Mesenchymal stem cell (in vitro differentiated cells and primary cell): ENCODE data around the gene ITM2B.

Experiments
- DNase-seq: peaks from one replicate; pipeline ENCODE4 v3.0.0-alpha.2; 2013
- H2AFZ ChIP-seq: one replicate; pipeline ENCODE4 v1.6.1; 2013; ENCODE audit warnings: low read depth, mild to moderate bottlenecking, control low read depth, inconsistent platforms, low read length, moderate library complexity
- H2AK5ac ChIP-seq: 2 replicates; pipeline ENCODE4 v1.6.1; 2013; ENCODE audit warnings: low read length, moderate library complexity, mild to moderate bottlenecking, inconsistent platforms; ENCODE audit not compliant: severe bottlenecking
- H2BK120ac ChIP-seq: one replicate; pipeline ENCODE4 v1.6.1; 2013; ENCODE audit warnings: low read depth, mild to moderate bottlenecking, inconsistent platforms, low read length, moderate library complexity
- H2BK12ac ChIP-seq, 2 experiments: one replicate each; pipeline ENCODE4 v1.6.1; 2013; ENCODE audit warnings: inconsistent platforms in 2 of 2, low read length in 2 of 2, mild to moderate bottlenecking in 2 of 2, moderate library complexity in 2 of 2, control low read depth in 1 of 2
- H2BK15ac ChIP-seq: one replicate; pipeline ENCODE4 v1.6.1; 2013; ENCODE audit warnings: mild to moderate bottlenecking, low read depth, inconsistent platforms; ENCODE audit not compliant: poor library complexity, severe bottlenecking
- H2BK5ac ChIP-seq: 2 replicates; pipeline ENCODE4 v1.6.1; 2013; ENCODE audit warnings: low read depth, mild to moderate bottlenecking, low read length, control low read depth, inconsistent platforms; ENCODE audit not compliant: poor library complexity, severe bottlenecking
- H3K14ac ChIP-seq, 2 experiments: one replicate each; pipeline ENCODE4 v1.6.1; 2013; ENCODE audit warnings: inconsistent platforms in 2 of 2, low read length in 2 of 2, control low read depth in 1 of 2, mild to moderate bottlenecking in 1 of 2, moderate library complexity in 1 of 2
- H3K18ac ChIP-seq, 2 experiments: one replicate each; pipeline ENCODE4 v1.6.1; 2013; ENCODE audit warnings: inconsistent platforms in 2 of 2, low read length in 2 of 2, control low read depth in 1 of 2, low read depth in 1 of 2, mild to moderate bottlenecking in 1 of 2
- H3K23ac ChIP-seq, 2 experiments: one replicate each; pipeline ENCODE4 v1.6.1; 2013; ENCODE audit warnings: inconsistent platforms in 2 of 2, low read length in 2 of 2, mild to moderate bottlenecking in 2 of 2, moderate library complexity in 2 of 2, control low read depth in 1 of 2
- H3K27ac ChIP-seq: 2 replicates; pipeline ENCODE4 v1.5.1; 2013; ENCODE audit warnings: mild to moderate bottlenecking, moderate library complexity, low read length, control low read depth, inconsistent platforms; ENCODE audit not compliant: poor library complexity, severe bottlenecking
- H3K27me3 ChIP-seq, 2 experiments: 2 replicates each; pipeline versions ENCODE4 v1.6.1 to v1.7.0; 2013; ENCODE audit warnings: low read length in 2 of 2, mild to moderate bottlenecking in 2 of 2, moderate library complexity in 2 of 2, control low read depth in 1 of 2, inconsistent platforms in 1 of 2; ENCODE audit not compliant: control insufficient read depth in 1 of 2, insufficient read depth in 1 of 2
- H3K36me3 ChIP-seq, 2 experiments: 2 replicates each; pipeline versions ENCODE4 v1.6.1 to v1.7.0; 2013; ENCODE audit warnings: low read length in 2 of 2, control low read depth in 1 of 2, inconsistent platforms in 1 of 2, low read depth in 1 of 2, mild to moderate bottlenecking in 1 of 2; ENCODE audit not compliant: insufficient read depth in 2 of 2, control insufficient read depth in 1 of 2
- H3K4ac ChIP-seq, 2 experiments: one replicate each; pipeline ENCODE4 v1.6.1; 2013; ENCODE audit warnings: inconsistent platforms in 2 of 2, low read length in 2 of 2, mild to moderate bottlenecking in 2 of 2, moderate library complexity in 2 of 2, control low read depth in 1 of 2, low read depth in 1 of 2
- H3K4me1 ChIP-seq: 2 replicates; pipeline ENCODE4 v1.6.1; 2013; ENCODE audit warnings: low read depth, low read length, control low read depth; ENCODE audit not compliant: control insufficient read depth, insufficient read depth
- H3K4me2 ChIP-seq: 2 replicates; pipeline ENCODE4 v1.6.1; 2013; ENCODE audit warnings: low read length, mild to moderate bottlenecking, inconsistent platforms; ENCODE audit not compliant: poor library complexity, severe bottlenecking
- H3K4me3 ChIP-seq, 2 experiments: 2 replicates each; pipeline versions ENCODE4 v1.5.1 to v1.7.0; 2013; ENCODE audit warnings: low read length in 2 of 2, mild to moderate bottlenecking in 2 of 2, control low read depth in 1 of 2, low read depth in 1 of 2; ENCODE audit not compliant: insufficient read depth in 1 of 2
- H3K79me1 ChIP-seq: replicated peaks from 2 replicates; pipeline ENCODE4 v1.6.1; 2013; ENCODE audit warnings: mild to moderate bottlenecking, control low read depth, low read length, inconsistent platforms; ENCODE audit not compliant: poor library complexity, severe bottlenecking
- H3K9ac ChIP-seq: 2 replicates; pipeline ENCODE4 v1.7.0; 2013; ENCODE audit warnings: mild to moderate bottlenecking, low read length, moderate library complexity
- H3K9me3 ChIP-seq: 2 replicates; pipeline ENCODE4 v1.7.0; 2013; ENCODE audit warnings: mild to moderate bottlenecking, low read length; ENCODE audit not compliant: control insufficient read depth
- H4K8ac ChIP-seq: one replicate; pipeline ENCODE4 v1.6.1; 2013; ENCODE audit warnings: inconsistent platforms, mild to moderate bottlenecking, low read length, moderate library complexity
- H4K91ac ChIP-seq: one replicate; pipeline ENCODE4 v1.6.1; 2013; ENCODE audit warnings: mild to moderate bottlenecking, low read length, inconsistent platforms
- WGBS: methylation state at CpG from one replicate; pipeline ENCODE4 v1.1.7; 2013; ENCODE audit warnings: mixed read lengths; 5-methylcytosine and 5-hydroxymethylcytosine counted together

ITM2B gene

GRCh38 chr13:48224701-48225100, 8.3 kb upstream of the ITM2B start:
- no peak overlapping the region for H4K8ac ChIP-seq
- H2BK5ac ChIP-seq = no peak overlapping the region
- no peak overlapping the region for H3K4me2 ChIP-seq

GRCh38 chr13:48230541-48230940, 2.5 kb upstream of the ITM2B start:
- Histone ChIP-seq H2BK120ac (no peak overlapping the region), H3K14ac (no peak overlapping the region), H4K91ac (no peak overlapping the region), H3K9me3 (no peaks in the 10 kb centered on the region), H4K8ac (no peak overlapping the region), H3K36me3 (peaks cover 0 to under 1% of the 10 kb centered on the region in 2 experiments), H3K4me1 (peaks cover 7% of the 10 kb centered on the region), H3K27me3 (no peaks in the 10 kb centered on the region), H3K4me2 (no peak overlapping the region), H3K79me1 (peaks cover 4% of the 10 kb centered on the region), H2AFZ (no peak overlapping the region), H2BK12ac (no peak overlapping the region), H2AK5ac (no peak overlapping the region), H2BK5ac (no peak overlapping the region), H3K18ac (no peak overlapping the region), H3K4me3 (no peak overlapping the region), H2BK15ac (no peak overlapping the region), H3K9ac (peak overlapping the region; percentile 98), H3K27ac (peak overlapping the region; percentile 73), H3K23ac (no peak overlapping the region), H3K4ac (no peak overlapping the region)
- 88% methylated on average over 1 of the region's 2 CpGs for WGBS
- DNase-seq = no peak

More at GRCh38 chr13:48224701-48225100, 8.3 kb upstream of the ITM2B start:
- no peak overlapping the region for H4K91ac ChIP-seq
- H2BK15ac ChIP-seq = no peak overlapping the region
- no peak for DNase-seq
- H3K4me3 ChIP-seq = no peak overlapping the region
- H3K14ac ChIP-seq = no peak overlapping the region
- no peak overlapping the region for H2BK120ac ChIP-seq
- H3K4me1 ChIP-seq = peaks cover 2% of the 10 kb centered on the region
- no peak overlapping the region for H3K18ac ChIP-seq
- H3K27ac ChIP-seq = no peak overlapping the region
- H3K36me3 ChIP-seq = no peaks in the 10 kb centered on the region
- H3K27me3 ChIP-seq = no peaks in the 10 kb centered on the region
- no peak overlapping the region for H2AFZ ChIP-seq
- no peak overlapping the region for H3K23ac ChIP-seq
- no peak overlapping the region for H2AK5ac ChIP-seq
- WGBS = 92% methylated on average over 3 of the region's 3 CpGs
- H3K79me1 ChIP-seq = no peaks in the 10 kb centered on the region
- no peak overlapping the region for H2BK12ac ChIP-seq
- H3K9ac ChIP-seq = no peak overlapping the region
- H3K9me3 ChIP-seq = no peaks in the 10 kb centered on the region
- peak overlapping the region in 1 of 2 experiments; percentile 0 for H3K4ac ChIP-seq

DNA sequence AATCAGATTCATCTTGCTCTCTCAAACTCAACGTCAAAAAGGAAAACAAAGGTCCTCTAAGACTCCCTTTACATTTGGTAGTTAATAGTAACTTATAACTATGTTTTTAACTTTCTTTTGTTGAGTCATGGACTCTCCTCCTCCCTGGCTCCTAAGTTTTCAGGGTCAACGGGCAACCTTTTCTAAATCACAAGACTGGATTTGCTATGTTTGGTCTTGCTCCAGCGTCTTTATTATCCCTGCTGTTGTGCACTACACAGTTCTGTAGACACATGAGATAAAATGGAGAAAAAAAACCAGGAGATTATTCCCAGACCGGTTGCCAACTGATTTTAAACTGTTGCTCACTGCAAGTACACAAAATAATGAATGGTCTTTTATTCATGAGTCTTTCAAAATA, 1.9 kb upstream of the ITM2B start:
- Histone ChIP-seq H3K27me3 (no peaks in the 10 kb centered on the region), H3K9ac (peak overlapping the region; percentile 98), H3K4me2 (no peak overlapping the region), H3K14ac (no peak overlapping the region), H2BK15ac (no peak overlapping the region), H3K9me3 (no peaks in the 10 kb centered on the region), H3K18ac (no peak overlapping the region), H3K4me3 (no peak overlapping the region), H4K91ac (no peak overlapping the region), H3K23ac (no peak overlapping the region), H3K4me1 (peaks cover 7% of the 10 kb centered on the region), H3K27ac (peak overlapping the region; percentile 73), H2AFZ (no peak overlapping the region), H2BK120ac (no peak overlapping the region), H4K8ac (no peak overlapping the region), H3K36me3 (peaks cover 0 to 6% of the 10 kb centered on the region in 2 experiments), H2BK5ac (no peak overlapping the region), H2BK12ac (no peak overlapping the region), H2AK5ac (no peak overlapping the region), H3K4ac (no peak overlapping the region), H3K79me1 (peaks cover 4% of the 10 kb centered on the region)
- DNase-seq = no peak
- WGBS = 82% methylated on average over 2 of the region's 4 CpGs

DNA sequence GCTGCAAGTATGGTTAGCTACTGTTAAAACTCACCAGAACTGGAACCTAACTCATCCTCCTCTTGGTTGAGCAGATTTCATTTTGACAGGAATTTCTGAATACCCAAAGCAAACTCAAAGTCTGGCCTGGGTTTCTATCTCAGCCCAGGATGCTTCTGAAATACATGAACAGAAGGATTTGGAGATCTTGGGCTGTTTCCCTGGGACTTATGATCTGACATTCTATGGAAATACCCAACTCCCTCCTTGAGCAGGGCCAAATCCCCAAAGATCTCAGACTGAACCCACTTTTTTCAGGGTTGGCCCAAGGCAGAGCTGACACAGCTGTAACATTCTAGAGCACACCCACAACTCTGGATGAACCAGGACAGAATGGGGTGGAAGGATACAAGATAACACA, 1.1 kb upstream of the ITM2B start:
- H2BK5ac ChIP-seq = peak overlapping the region; percentile 48
- no peak overlapping the region for H4K91ac ChIP-seq
- peaks cover 7% of the 10 kb centered on the region for H3K4me1 ChIP-seq
- H3K23ac ChIP-seq = no peak overlapping the region
- no peak overlapping the region for H3K18ac ChIP-seq
- H2AK5ac ChIP-seq = peak overlapping the region; percentile 28
- H3K4ac ChIP-seq = no peak overlapping the region
- no peaks in the 10 kb centered on the region for H3K9me3 ChIP-seq
- H2BK120ac ChIP-seq = no peak overlapping the region
- DNase-seq = no peak
- H3K27me3 ChIP-seq = no peaks in the 10 kb centered on the region
- H3K4me3 ChIP-seq = peak overlapping the region in 1 of 2 experiments; percentile 83
- H3K14ac ChIP-seq = no peak overlapping the region
- H3K79me1 ChIP-seq = peaks cover 4% of the 10 kb centered on the region
- H3K27ac ChIP-seq = peak overlapping the region; percentile 20
- no peak overlapping the region for H2AFZ ChIP-seq
- peaks cover 0 to 10% of the 10 kb centered on the region in 2 experiments for H3K36me3 ChIP-seq
- no peak overlapping the region for H2BK12ac ChIP-seq
- no peak overlapping the region for H4K8ac ChIP-seq
- H3K4me2 ChIP-seq = no peak overlapping the region
- peak overlapping the region; percentile 98 for H3K9ac ChIP-seq
- no peak overlapping the region for H2BK15ac ChIP-seq
